ENCODE results near the gene HASPIN.
"Not testable (repeated sequence)": the region's sequence is repeated elsewhere in the genome, so short reads cannot be mapped to it uniquely, and the experiment has no call there.

HASPIN gene

GRCh38 chr17:3697103-3697476, 26.6 kb upstream of the HASPIN start:
- FAIRE-seq = no peak

GRCh38 chr17:3698139-3698538, 25.6 kb upstream of the HASPIN start:
- FAIRE-seq = no peak

GRCh38 chr17:3699951-3700350, 23.8 kb upstream of the HASPIN start:
- no peak for FAIRE-seq

- not testable (repeated sequence) for FAIRE-seq
Observed at GRCh38 chr17:3702041-3702539, 21.6 kb upstream of the HASPIN start.

GRCh38 chr17:3704931-3705717, 18.6 kb upstream of the HASPIN start:
- no peak for FAIRE-seq

GRCh38 chr17:3705718-3705984, 18.1 kb upstream of the HASPIN start:
- FAIRE-seq = not testable (repeated sequence)

GRCh38 chr17:3708366-3708765, 15.3 kb upstream of the HASPIN start:
- no peak for FAIRE-seq

- FAIRE-seq = no peak
Observed at GRCh38 chr17:3710951-3711383, 12.7 kb upstream of the HASPIN start.

GRCh38 chr17:3712811-3713463, 10.8 kb upstream of the HASPIN start:
- no peak for FAIRE-seq

GRCh38 chr17:3715296-3715695, 8.4 kb upstream of the HASPIN start:
- no peak for FAIRE-seq

GRCh38 chr17:3718201-3718600, 5.5 kb upstream of the HASPIN start:
- FAIRE-seq = no peak

- no peak for FAIRE-seq
Observed at GRCh38 chr17:3719265-3719664, 4.4 kb upstream of the HASPIN start.

- FAIRE-seq = no peak
Observed at GRCh38 chr17:3722716-3723115, 987 bp upstream of the HASPIN start.

GRCh38 chr17:3723188-3723555, 531 bp upstream of the HASPIN start:
- no peak for FAIRE-seq

- FAIRE-seq = no peak
Observed at GRCh38 chr17:3724378-3725077, 825 bp downstream of the HASPIN start.

- no peak for FAIRE-seq
Observed at GRCh38 chr17:3727041-3727440, 3.3 kb downstream of the HASPIN start.

- not testable (repeated sequence) for FAIRE-seq
Observed at GRCh38 chr17:3728099-3728498, 4.4 kb downstream of the HASPIN start.

- FAIRE-seq = no peak
Observed at GRCh38 chr17:3729881-3730280, 6.2 kb downstream of the HASPIN start.

- no peak for FAIRE-seq
Observed at GRCh38 chr17:3730881-3731429, 7.3 kb downstream of the HASPIN start.

- FAIRE-seq = no peak
Observed at GRCh38 chr17:3732210-3732621, 8.5 kb downstream of the HASPIN start.

GRCh38 chr17:3734911-3735276, 11.2 kb downstream of the HASPIN start:
- not testable (repeated sequence) for FAIRE-seq

- no peak for FAIRE-seq
Observed at GRCh38 chr17:3735515-3735914, 11.8 kb downstream of the HASPIN start.

- no peak for FAIRE-seq
Observed at GRCh38 chr17:3738562-3739295, 15.0 kb downstream of the HASPIN start.
